PC-9 (cell line): ENCODE results near the gene MYO18B. TPM values are rescaled to one million over a fixed set of nuclear protein-coding genes. Genes with fewer than 3 reads are reported as not detected.

ENCODE experiments used
- BruUV-seq: library from RNA; stranded (reverse); fragments of 400-500 nt; replicated peaks from 2 replicates; lab custom pipeline; 2021; lab: Mats Ljungman, UMichigan
- CTCF ChIA-PET: fragments of 300-600 bp; sonication (Branson Sonifier 250); formaldehyde crosslinking; loops from one replicate; lab custom pipeline; 2022; ENCODE audit warnings: antibody characterized with exemption; lab: Charles Lee
- POLR2A ChIA-PET: fragments of 300-600 bp; sonication (Branson Sonifier 250); formaldehyde crosslinking; loops from one replicate; lab custom pipeline; 2022; ENCODE audit warnings: antibody characterized with exemption; ENCODE audit not compliant: unreplicated experiment; lab: Charles Lee
- DNase-seq, 2 experiments: peaks; one replicate each; pipeline versions ENCODE4 v3.0.0 to v3.0.0-alpha.2; 2015 to 2022; ENCODE audit warnings: mixed read lengths in 1 of 2
- H2AFZ ChIP-seq: fragments of 200-600 bp; sonication (generic); 2 replicates; pipeline ENCODE4 v1.8.1; 2017; ENCODE audit warnings: antibody characterized with exemption
- H3F3A ChIP-seq: fragments of 200-600 bp; sonication (generic); 2 replicates; pipeline ENCODE4 v1.8.1; 2017; ENCODE audit warnings: antibody characterized with exemption, mild to moderate bottlenecking, low read depth; ENCODE audit not compliant: insufficient read depth
- H3K27ac ChIP-seq: fragments of 200-600 bp; sonication (generic); 2 replicates; pipeline ENCODE4 v1.6.1; 2016; ENCODE audit warnings: mixed run types
- H3K27me3 ChIP-seq: fragments of 200-600 bp; sonication (generic); 2 replicates; pipeline ENCODE4 v1.6.1; 2016; ENCODE audit warnings: low read depth, mixed run types; ENCODE audit not compliant: insufficient read depth
- H3K36me3 ChIP-seq: fragments of 200-600 bp; sonication (generic); 2 replicates; pipeline ENCODE4 v1.6.1; 2016; ENCODE audit warnings: low read depth, mixed run types
- H3K4me1 ChIP-seq: fragments of 200-600 bp; sonication (generic); replicated peaks from 2 replicates; pipeline ENCODE4 v1.6.1; 2016; ENCODE audit warnings: mixed run types; ENCODE audit not compliant: insufficient read depth
- H3K4me2 ChIP-seq: fragments of 200-600 bp; sonication (generic); 2 replicates; pipeline ENCODE4 v1.6.1; 2017; ENCODE audit warnings: mixed run types
- H3K4me3 ChIP-seq: fragments of 200-600 bp; sonication (generic); 2 replicates; pipeline ENCODE4 v1.6.1; 2016; ENCODE audit warnings: mixed run types
- H3K79me2 ChIP-seq: fragments of 200-600 bp; sonication (generic); 2 replicates; pipeline ENCODE4 v1.6.1; 2017; ENCODE audit warnings: low read depth, mixed run types
- H3K9me2 ChIP-seq: fragments of 200-600 bp; sonication (generic); 2 replicates; pipeline ENCODE4 v1.8.1; 2017; ENCODE audit warnings: mild to moderate bottlenecking; ENCODE audit not compliant: insufficient read depth
- H3K9me3 ChIP-seq: fragments of 200-600 bp; sonication (generic); 2 replicates; pipeline ENCODE4 v1.8.1; 2016; ENCODE audit warnings: low read depth; ENCODE audit not compliant: insufficient read depth
- H4K20me1 ChIP-seq: fragments of 200-600 bp; sonication (generic); 2 replicates; pipeline ENCODE4 v1.8.1; 2017; ENCODE audit not compliant: insufficient read depth
- EZH2 ChIP-seq: fragments of 200-600 bp; sonication (generic); IDR thresholded peaks from 2 replicates; pipeline ENCODE4 v1.8.0; 2017; ENCODE audit warnings: antibody characterized with exemption, low read depth
- intact Hi-C: fragments of 100-400 bp; cut with micrococcal nuclease; formaldehyde crosslinking; loops from one replicate; pipeline ENCODE4 v1.10.0; 2022; ENCODE audit not compliant: unreplicated experiment
- total RNA-seq: library from RNA; stranded (reverse); gene quantifications from 2 replicates; pipeline ENCODE4 v1.2.3, GENCODE V29; 2021
- TF ChIP-seq, protein P1 (sequence below): fragments of 200-600 bp; sonication (generic); conservative IDR thresholded peaks from 2 replicates; pipeline ENCODE4 v1.6.1; 2017; ENCODE audit warnings: mixed run types, antibody characterized with exemption, mild to moderate bottlenecking, moderate library complexity

Gene MYO18B
- total RNA-seq, 1 experiment from 2014 or later, result not detected

DNA sequence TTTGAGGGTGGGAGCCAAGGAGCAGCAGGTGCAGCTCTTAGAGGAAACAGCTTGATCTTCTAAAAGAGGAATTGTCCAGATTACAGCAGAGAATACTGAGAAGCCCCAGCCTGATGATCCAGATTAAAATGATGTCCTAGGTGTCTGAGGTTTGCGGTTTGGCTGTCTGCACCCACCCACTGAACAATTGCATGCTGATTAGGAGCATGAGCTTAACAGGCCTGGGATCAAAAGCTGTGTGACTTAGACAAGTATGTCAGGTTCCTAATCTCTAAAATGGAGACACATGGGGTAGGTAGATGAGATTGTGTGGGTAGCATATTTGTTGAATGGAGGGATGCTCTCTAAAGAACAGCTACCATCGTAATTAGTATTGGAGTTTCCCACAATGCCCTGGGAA lies 260.5 kb downstream of the MYO18B start:
- H3K4me1 ChIP-seq, result no peaks in the 10 kb centered on the region
- H3K27me3 ChIP-seq, result peaks cover 20% of the 10 kb centered on the region
- ChIA-PET CTCF (no interaction called here), POLR2A (no interaction called here)
- H2AFZ ChIP-seq, result no peak overlapping the region
- no peaks in the 10 kb centered on the region for H3K9me2 ChIP-seq
- intact Hi-C loops, result no loop called here
- H3K79me2 ChIP-seq, result no peaks in the 10 kb centered on the region
- H3K9me3 ChIP-seq, result no peaks in the 10 kb centered on the region
- no peak overlapping the region for H3K4me2 ChIP-seq
- H3K27ac ChIP-seq, result no peak overlapping the region
- no peak for DNase-seq
- H3K36me3 ChIP-seq, result no peaks in the 10 kb centered on the region
- H3K4me3 ChIP-seq, result no peak overlapping the region
- no peaks in the 10 kb centered on the region for H3F3A ChIP-seq
- BruUV-seq, result no TSS peak
- no peaks in the 10 kb centered on the region for H4K20me1 ChIP-seq
- TF ChIP-seq EZH2, result no peak
- TF ChIP-seq, protein P1, sequence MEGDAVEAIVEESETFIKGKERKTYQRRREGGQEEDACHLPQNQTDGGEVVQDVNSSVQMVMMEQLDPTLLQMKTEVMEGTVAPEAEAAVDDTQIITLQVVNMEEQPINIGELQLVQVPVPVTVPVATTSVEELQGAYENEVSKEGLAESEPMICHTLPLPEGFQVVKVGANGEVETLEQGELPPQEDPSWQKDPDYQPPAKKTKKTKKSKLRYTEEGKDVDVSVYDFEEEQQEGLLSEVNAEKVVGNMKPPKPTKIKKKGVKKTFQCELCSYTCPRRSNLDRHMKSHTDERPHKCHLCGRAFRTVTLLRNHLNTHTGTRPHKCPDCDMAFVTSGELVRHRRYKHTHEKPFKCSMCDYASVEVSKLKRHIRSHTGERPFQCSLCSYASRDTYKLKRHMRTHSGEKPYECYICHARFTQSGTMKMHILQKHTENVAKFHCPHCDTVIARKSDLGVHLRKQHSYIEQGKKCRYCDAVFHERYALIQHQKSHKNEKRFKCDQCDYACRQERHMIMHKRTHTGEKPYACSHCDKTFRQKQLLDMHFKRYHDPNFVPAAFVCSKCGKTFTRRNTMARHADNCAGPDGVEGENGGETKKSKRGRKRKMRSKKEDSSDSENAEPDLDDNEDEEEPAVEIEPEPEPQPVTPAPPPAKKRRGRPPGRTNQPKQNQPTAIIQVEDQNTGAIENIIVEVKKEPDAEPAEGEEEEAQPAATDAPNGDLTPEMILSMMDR, result no peak

DNA sequence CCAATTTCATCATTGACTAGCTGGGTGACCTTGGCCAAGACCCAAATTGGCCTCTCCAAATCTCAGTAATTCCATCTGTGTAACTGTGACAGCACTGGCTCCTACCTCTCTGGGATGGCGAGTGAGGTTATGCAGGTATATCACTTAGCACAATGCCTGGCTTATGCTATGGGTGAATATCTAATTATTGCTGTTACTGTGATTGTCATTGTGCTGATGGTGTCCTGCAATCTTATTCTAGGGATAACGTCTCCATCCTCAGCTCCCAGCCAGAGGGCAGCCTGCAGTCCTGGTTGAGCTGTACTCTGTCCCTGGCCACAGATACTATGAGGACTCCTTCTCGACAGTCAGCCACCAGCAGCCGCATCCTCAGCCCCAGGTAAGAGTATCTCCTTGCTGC lies 262.5 kb downstream of the MYO18B start:
- POLR2A ChIA-PET, result no interaction called here
- H3K9me3 ChIP-seq, result no peaks in the 10 kb centered on the region
- no peaks in the 10 kb centered on the region for H4K20me1 ChIP-seq
- TF ChIP-seq, protein P1, result no peak
- no peak for TF ChIP-seq EZH2
- no peak overlapping the region for H2AFZ ChIP-seq
- no peak overlapping the region for H3K27ac ChIP-seq
- intact Hi-C loops, result no loop called here
- H3K79me2 ChIP-seq, result no peaks in the 10 kb centered on the region
- no peak overlapping the region for H3K4me3 ChIP-seq
- CTCF ChIA-PET, result no interaction called here
- DNase-seq, result no peak
- no peaks in the 10 kb centered on the region for H3K9me2 ChIP-seq
- no peaks in the 10 kb centered on the region for H3K36me3 ChIP-seq
- no peaks in the 10 kb centered on the region for H3K4me1 ChIP-seq
- BruUV-seq, result no TSS peak
- H3K27me3 ChIP-seq, result peaks cover 21% of the 10 kb centered on the region
- no peak overlapping the region for H3K4me2 ChIP-seq
- H3F3A ChIP-seq, result no peaks in the 10 kb centered on the region

DNA sequence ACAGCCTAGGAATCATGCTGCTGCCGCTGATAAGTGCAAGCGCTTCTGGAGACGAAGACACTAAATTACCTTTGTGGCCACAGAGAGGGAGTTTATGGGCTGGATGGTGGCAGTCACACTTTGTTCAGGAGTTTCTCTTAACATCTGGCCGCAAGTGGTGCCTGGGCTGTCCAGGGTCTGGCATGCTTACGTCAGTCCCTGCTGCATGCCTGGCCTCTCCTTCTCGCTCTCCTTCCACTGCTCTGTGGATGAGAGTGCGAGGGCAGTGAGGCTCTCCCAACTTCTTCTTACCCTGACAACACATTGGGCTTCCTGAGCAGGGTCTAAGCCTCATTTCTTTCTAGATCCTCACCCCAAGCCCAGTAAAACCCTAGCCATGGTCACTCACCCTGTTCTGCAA lies 266.6 kb downstream of the MYO18B start:
- BruUV-seq, result no TSS peak
- H3K4me1 ChIP-seq, result no peaks in the 10 kb centered on the region
- no peak overlapping the region for H3K4me2 ChIP-seq
- DNase-seq, result no peak
- POLR2A ChIA-PET, result no interaction called here
- TF ChIP-seq, protein P1, result no peak
- no peak for TF ChIP-seq EZH2
- no peaks in the 10 kb centered on the region for H3K9me3 ChIP-seq
- H3K27me3 ChIP-seq, result peaks cover 24% of the 10 kb centered on the region
- H3F3A ChIP-seq, result no peaks in the 10 kb centered on the region
- no peak overlapping the region for H3K4me3 ChIP-seq
- no peaks in the 10 kb centered on the region for H3K9me2 ChIP-seq
- intact Hi-C loops, result no loop called here
- H2AFZ ChIP-seq, result no peak overlapping the region
- H4K20me1 ChIP-seq, result no peaks in the 10 kb centered on the region
- no peaks in the 10 kb centered on the region for H3K79me2 ChIP-seq
- H3K27ac ChIP-seq, result no peak overlapping the region
- H3K36me3 ChIP-seq, result no peaks in the 10 kb centered on the region
- CTCF ChIA-PET, result no interaction called here
